Regular cardiac myocyte (primary cell): ENCODE measurements around the gene VTCN1. TPM values are rescaled to one million over a fixed set of nuclear protein-coding genes. Genes with fewer than 3 reads are reported as not detected.

ENCODE experiments used
- total RNA-seq: library from RNA; depleted of rRNA; stranded (reverse); fragments of >200 nt; gene quantifications from 2 replicates; pipeline ENCODE4 v1.2.3, GENCODE V29; 2014

The VTCN1 gene
- total RNA-seq: not detected in 2 replicates

GRCh38 chr1:117210831-117211261 is at the start of gene VTCN1:
VTCN1 (minus strand) TSS chr1:117210927; CDS start chr1:117210855, 72 bp downstream.

GRCh38 chr1:117121589-117122329 is 89.0 kb downstream of the VTCN1 start, which contains the start of gene TRIM45:
TRIM45 (minus strand) TSS chr1:117121749; CDS start chr1:117121201, 548 bp downstream.

Other genes starting within 250 kb of the VTCN1 start
- under 0.01 TPM in 2 replicates for gene CD101, start 209.2 kb downstream of the VTCN1 start, total RNA-seq
- 17.8 and 18.2 TPM in 2 replicates for gene TTF2, start 150.6 kb downstream of the VTCN1 start, total RNA-seq
- 3.3 and 3.4 TPM in 2 replicates for gene TRIM45, start 89.2 kb downstream of the VTCN1 start, total RNA-seq
- gene MAN1A2, start 156.5 kb upstream of the VTCN1 start, total RNA-seq: 50.4 and 68.2 TPM in 2 replicates